Ascending aorta (tissue), 2 donors: Measurements from ENCODE around the gene RBM8A. TPM values are rescaled to one million over a fixed set of nuclear protein-coding genes. Genes with fewer than 3 reads are reported as not detected.

Experiments
- DNase-seq, 2 donors: peaks; one replicate each; pipeline ENCODE4 v3.0.0-alpha.2; 2019; ENCODE audit warnings: low spot score in 2 of 2
- H3K27ac ChIP-seq, 2 donors: fragments of 200-600 bp; sonication (generic); one replicate each; pipeline ENCODE4 v1.5.1; 2016 to 2017; ENCODE audit warnings: mild to moderate bottlenecking in 1 of 2
- H3K27me3 ChIP-seq: fragments of 200-600 bp; sonication (generic); one replicate; pipeline ENCODE4 v1.5.1; 2017
- H3K36me3 ChIP-seq, 2 donors: fragments of 200-600 bp; sonication (generic); one replicate each; pipeline ENCODE4 v1.5.1; 2016
- H3K4me1 ChIP-seq, 2 donors: fragments of 200-600 bp; sonication (generic); one replicate each; pipeline ENCODE4 v1.5.1; 2016 to 2017; ENCODE audit warnings: mild to moderate bottlenecking in 1 of 2
- H3K4me3 ChIP-seq, 2 donors: fragments of 200-600 bp; sonication (generic); one replicate each; pipeline ENCODE4 v1.5.1; 2016 to 2017; ENCODE audit warnings: mild to moderate bottlenecking in 1 of 2
- H3K9me3 ChIP-seq, 2 donors: fragments of 200-600 bp; sonication (generic); one replicate each; pipeline ENCODE4 v1.5.1; 2016
- intact Hi-C: fragments of 100-400 bp; cut with DNase I; formaldehyde crosslinking; loops from one replicate; pipeline ENCODE4 v1.15.1; 2023
- total RNA-seq: library from RNA; depleted of rRNA; stranded (reverse); fragments of >200 nt; gene quantifications from one replicate; pipeline ENCODE4 v1.1.0, GENCODE V29; 2016
- TF ChIP-seq, protein P1 (sequence below), 3 experiments: fragments of 200-600 bp in 2 of 3; fragments of 450-650 bp in 1 of 3; sonication (generic) in 2 of 3; IDR thresholded peaks; one replicate each; pipeline ENCODE4 v1.5.1; 2016 to 2019; ENCODE audit warnings: antibody characterized with exemption in 3 of 3, mild to moderate bottlenecking in 1 of 3, moderate library complexity in 1 of 3

RBM8A gene
- total RNA-seq, 1 donor from 2014 or later: 48.9 TPM

- no peaks in the 10 kb centered on the region for H3K27me3 ChIP-seq
- peak in 1 of 2 donors; percentile 88 for DNase-seq
- peaks cover 3 to 14% of the 10 kb centered on the region in 2 donors for H3K4me1 ChIP-seq
- peak overlapping the region; percentile 86 to 93 for H3K27ac ChIP-seq
- peaks cover 4 to 6% of the 10 kb centered on the region in 2 donors for H3K36me3 ChIP-seq
- intact Hi-C loops: no loop called here
- H3K4me3 ChIP-seq: peak overlapping the region; percentile 63 to 71
- H3K9me3 ChIP-seq: no peaks in the 10 kb centered on the region
- TF ChIP-seq, protein P1, sequence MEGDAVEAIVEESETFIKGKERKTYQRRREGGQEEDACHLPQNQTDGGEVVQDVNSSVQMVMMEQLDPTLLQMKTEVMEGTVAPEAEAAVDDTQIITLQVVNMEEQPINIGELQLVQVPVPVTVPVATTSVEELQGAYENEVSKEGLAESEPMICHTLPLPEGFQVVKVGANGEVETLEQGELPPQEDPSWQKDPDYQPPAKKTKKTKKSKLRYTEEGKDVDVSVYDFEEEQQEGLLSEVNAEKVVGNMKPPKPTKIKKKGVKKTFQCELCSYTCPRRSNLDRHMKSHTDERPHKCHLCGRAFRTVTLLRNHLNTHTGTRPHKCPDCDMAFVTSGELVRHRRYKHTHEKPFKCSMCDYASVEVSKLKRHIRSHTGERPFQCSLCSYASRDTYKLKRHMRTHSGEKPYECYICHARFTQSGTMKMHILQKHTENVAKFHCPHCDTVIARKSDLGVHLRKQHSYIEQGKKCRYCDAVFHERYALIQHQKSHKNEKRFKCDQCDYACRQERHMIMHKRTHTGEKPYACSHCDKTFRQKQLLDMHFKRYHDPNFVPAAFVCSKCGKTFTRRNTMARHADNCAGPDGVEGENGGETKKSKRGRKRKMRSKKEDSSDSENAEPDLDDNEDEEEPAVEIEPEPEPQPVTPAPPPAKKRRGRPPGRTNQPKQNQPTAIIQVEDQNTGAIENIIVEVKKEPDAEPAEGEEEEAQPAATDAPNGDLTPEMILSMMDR (IDR thresholded peaks at IDR 0.05): no peak
Observed at GRCh38 chr1:145871994-145872924, 55.0 kb downstream of the RBM8A start.

Other genes with a start within 250 kb of the RBM8A start
- not detected for gene PDZK1, start 220.1 kb downstream of the RBM8A start, total RNA-seq
- not detected for gene CD160, start 208.0 kb downstream of the RBM8A start, total RNA-seq
- 16.5 TPM for gene RNF115, start 103.4 kb downstream of the RBM8A start, total RNA-seq
- gene POLR3C, start 103.3 kb downstream of the RBM8A start, total RNA-seq: 18.9 TPM
- not detected for gene NUDT17, start 81.9 kb downstream of the RBM8A start, total RNA-seq
- 44.4 TPM for gene PIAS3, start 68.4 kb downstream of the RBM8A start, total RNA-seq
- 19.9 TPM for gene ANKRD35, start 41.6 kb downstream of the RBM8A start, total RNA-seq
- 83.1 TPM for gene ITGA10, start 17.4 kb downstream of the RBM8A start, total RNA-seq
- 11.2 TPM for gene PEX11B, start 8.8 kb downstream of the RBM8A start, total RNA-seq
- 44.0 TPM for gene LIX1L, start 30.5 kb upstream of the RBM8A start, total RNA-seq
- gene ANKRD34A, start 37.1 kb upstream of the RBM8A start, total RNA-seq: 13.6 TPM
- 22.9 TPM for gene POLR3GL, start 37.2 kb upstream of the RBM8A start, total RNA-seq
- 877 TPM for gene TXNIP, start 69.1 kb upstream of the RBM8A start, total RNA-seq
- gene HJV, start 94.3 kb upstream of the RBM8A start, total RNA-seq: not detected
- 1.2 TPM for gene NBPF10, start 217.3 kb upstream of the RBM8A start, total RNA-seq